Uterus (tissue), 2 donors: ENCODE results near the gene HECW1.

Source experiments
- CTCF ChIP-seq, 4 experiments: fragments of 200-600 bp in 2 of 4; fragments of 450-650 bp in 2 of 4; sonication (generic) in 2 of 4; IDR thresholded peaks; one replicate each; pipeline ENCODE4 v1.5.1; 2016 to 2019; ENCODE audit warnings: antibody characterized with exemption in 4 of 4, mild to moderate bottlenecking in 2 of 4, moderate library complexity in 1 of 4
- POLR2A ChIP-seq, 2 donors: fragments of 450-650 bp; IDR thresholded peaks; one replicate each; pipeline ENCODE4 v1.6.1; 2016; ENCODE audit warnings: antibody characterized with exemption in 2 of 2, mild to moderate bottlenecking in 1 of 2, moderate library complexity in 1 of 2

- no peak for TF ChIP-seq CTCF (IDR thresholded peaks at IDR 0.05)
- TF ChIP-seq POLR2A (IDR thresholded peaks at IDR 0.05): no peak
Observed at GRCh38 chr7:43204081-43204480, 91.6 kb downstream of the HECW1 start.
